ENCODE results near the gene ERC2. TPM values are rescaled to one million over a fixed set of nuclear protein-coding genes. Genes with fewer than 3 reads are reported as not detected.

Gene ERC2
- total RNA-seq, 1 donor from 2014 or later, result 1.1 TPM

DNA sequence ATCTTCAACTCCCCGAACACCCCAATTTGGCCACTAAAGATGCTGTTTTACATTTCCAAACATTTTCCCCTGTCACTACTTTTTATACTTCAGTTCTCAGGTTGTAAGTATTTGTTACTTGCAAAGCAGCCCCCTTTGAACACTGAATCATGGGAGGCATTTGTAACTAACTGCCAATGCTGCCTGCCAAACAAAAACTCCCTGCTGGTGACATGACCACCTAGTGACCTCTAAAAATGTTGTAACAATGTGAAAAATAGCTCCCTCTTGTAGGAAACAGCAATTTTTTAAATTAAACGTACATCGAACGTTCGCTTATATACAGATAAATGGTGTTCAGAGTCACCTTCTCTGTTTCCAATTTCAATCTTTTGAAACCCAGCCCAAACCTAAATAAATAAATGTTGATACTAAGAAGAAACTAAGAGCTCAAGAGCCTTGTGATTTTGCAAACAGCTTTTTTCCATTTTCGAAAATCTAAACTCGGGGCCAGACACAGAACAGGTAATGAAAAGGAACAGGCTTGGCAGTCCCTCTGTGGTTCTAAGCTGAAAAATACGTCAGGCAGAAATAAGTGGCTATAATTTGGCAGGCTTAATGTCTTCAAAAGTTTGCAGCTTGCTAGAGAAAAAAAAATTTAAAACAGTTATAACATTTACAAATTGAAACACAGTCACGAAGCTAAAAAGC is 712.6 kb downstream of the ERC2 start:
- DNase-seq (ENCODE audit: low spot score), result no peak

DNA sequence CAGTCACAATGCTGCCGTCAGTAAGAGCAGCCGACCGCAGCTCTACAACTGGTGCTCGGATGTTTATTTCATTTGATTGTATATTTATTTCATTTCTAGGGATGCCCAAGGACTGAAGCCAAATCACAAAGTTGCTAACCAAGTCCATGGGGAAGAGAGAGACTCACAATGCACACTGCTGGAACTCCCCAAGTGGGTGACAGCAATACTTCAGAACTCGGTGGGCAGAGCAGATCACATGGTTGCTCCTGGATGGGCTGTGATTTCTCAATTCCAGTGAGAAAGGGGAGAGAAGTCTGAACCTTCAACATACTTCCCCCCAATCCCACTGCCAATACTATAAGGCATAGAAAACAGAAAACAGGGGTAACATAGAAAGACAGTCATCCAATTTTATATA is 715.4 kb downstream of the ERC2 start:
- no peak for DNase-seq (ENCODE audit: low spot score)

DNA sequence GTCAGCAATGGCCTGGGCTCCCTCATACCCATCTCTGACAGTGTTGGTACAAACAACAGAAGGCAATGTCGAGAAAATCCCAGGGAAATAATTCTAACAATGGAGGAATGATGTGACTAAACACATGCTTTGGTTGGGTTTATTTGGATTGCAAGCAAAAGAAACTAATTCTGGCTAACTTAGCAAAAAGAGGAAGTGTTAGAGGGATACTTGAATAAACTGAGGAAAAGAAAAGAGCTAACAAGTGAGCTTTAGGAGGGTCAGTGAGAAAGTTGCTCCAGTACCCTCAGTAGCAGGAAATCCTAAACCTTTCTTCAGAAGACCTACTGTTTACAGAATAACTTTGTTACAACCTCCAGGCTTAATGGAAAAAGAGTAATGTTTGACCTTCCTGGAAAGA is 716.5 kb downstream of the ERC2 start:
- DNase-seq (ENCODE audit: low spot score), result no peak

DNA sequence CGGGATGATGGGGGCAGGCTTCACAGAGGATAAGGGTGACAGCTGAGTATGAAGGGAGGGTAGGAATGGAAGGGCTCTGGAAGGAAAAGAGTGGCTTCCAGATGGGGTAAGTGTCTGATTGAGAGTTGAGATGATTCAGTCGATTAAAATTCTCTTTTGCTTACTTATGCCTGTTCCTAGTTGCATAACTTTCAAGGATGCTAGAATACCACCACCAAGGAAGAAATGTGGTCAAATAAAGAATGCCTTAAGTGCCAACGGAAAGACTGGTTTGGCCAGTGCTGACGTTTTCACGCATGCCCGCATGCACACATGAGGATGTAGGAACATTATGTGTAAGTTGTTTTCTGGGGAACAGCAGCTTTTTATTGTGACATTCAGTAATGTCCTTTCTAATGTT is 717.7 kb downstream of the ERC2 start:
- DNase-seq (ENCODE audit: low spot score), result no peak

DNA sequence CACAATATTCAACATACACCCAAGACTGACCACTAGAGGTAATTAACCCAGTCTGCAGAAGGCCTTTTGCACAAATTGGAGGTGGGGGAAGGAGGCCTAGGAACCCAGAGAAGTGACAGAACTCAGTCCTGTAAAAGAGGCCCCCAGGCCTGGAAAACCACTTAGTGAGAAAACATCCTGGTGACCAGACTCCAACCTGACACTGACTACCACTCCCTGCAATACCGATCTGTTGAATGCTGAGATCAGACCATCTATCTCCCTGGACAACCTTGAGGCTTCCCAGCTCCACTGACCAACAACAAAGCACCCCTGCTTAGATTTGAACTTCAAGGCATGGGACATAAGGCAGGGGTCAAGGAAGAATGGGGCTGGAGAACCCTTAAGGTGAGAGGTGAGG is 719.2 kb downstream of the ERC2 start:
- no peak for DNase-seq (ENCODE audit: low spot score)

DNA sequence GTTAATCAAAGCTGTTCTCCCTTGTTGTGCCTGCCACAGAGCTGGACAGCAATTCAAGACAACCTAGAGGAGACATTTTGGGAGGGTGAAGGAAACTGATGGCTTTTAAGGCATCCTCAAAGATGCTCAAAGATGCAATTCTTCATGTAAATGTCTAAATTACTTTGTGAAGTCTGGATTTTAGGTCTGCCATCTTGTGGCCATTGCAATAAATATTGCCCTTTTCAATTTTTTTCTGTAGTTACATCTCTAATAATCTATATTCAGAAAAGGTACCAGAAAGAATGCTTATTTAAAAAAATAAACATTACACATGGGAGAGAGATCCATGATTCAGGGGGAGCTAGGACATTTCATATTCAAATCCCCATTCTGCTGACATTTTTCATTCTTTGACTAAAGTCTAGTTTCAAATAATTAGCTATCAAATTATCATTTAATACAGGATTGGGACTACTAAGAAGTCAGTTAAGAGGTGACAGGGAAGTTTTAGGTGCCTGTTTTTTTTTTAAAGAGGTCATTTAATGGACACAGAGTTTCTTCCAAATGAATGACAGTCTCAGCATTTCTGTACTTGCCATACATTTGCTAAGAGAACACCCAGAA is 721.4 kb downstream of the ERC2 start:
- DNase-seq (ENCODE audit: low spot score), result no peak

DNA sequence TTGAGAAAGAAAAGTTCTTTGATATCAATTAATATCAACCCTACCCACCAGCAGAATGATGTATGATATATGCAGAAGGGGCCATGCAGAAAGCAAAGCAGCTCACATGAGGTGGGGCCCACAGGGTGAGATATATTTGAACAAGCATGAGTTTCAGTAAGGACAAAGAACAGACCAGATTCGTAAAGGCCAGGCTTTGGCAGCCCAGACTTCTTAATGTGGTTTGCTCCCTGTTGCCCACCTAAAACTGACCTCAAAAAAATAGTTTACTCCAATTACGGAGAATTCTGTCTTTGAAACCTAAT is 725.5 kb downstream of the ERC2 start:
- no peak for DNase-seq (ENCODE audit: low spot score)

DNA sequence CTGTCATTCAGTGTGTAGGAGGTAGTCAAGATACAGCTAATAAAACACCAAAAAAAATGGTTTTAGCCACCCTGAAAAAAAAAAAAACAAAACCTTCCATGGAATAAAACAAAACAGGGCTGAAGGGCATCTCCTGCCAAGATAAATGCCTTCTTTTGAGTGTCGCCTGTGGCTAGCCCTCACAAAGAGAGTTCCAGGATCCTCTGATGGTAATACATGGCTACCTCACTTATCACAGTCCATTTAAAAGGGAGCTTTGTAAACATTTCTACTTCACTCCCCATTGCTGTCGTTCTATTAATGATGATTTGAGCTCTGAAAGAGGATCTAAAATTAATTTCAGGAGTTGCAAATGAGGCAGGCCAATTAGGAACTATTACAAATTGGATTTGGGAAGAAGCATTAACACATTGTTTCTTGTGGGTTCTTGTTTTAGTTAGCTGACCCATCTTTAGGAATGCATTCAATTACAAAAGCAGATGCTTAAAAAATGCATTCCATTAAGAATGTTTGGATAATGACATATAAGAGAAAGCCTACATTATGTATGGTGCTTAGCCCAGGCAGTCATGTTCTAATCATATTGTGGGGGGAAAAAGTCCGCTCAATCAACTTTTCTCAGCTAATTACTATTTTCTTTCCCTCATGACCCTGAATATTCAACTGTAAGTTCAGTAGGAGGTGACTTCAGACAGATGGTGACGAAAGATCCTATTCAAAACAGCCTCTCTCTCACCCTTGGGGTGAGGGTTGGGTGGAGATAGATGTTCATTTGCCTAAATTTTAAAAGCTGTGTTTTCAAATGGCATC is 726.0 kb downstream of the ERC2 start:
- no peak for DNase-seq (ENCODE audit: low spot score)

DNA sequence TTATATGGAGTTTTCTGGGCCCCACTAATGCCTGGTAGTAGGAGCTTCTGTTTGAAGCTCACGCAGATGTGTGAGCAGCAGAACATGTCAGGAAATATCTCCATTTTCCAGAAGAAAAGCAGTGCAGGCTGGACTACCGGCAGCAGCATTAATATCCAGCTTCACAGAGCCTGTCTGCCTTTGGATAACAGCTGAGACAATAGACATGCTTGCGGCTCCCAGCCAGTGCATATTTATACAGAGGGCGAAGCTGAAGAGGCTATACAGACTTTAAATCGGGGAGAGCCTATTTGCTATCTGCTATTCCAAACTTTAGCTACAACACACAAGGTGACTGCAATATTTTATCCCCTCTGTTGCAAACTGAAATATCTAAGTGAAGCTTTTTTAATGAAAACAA is 731.1 kb downstream of the ERC2 start:
- DNase-seq (ENCODE audit: low spot score), result no peak

DNA sequence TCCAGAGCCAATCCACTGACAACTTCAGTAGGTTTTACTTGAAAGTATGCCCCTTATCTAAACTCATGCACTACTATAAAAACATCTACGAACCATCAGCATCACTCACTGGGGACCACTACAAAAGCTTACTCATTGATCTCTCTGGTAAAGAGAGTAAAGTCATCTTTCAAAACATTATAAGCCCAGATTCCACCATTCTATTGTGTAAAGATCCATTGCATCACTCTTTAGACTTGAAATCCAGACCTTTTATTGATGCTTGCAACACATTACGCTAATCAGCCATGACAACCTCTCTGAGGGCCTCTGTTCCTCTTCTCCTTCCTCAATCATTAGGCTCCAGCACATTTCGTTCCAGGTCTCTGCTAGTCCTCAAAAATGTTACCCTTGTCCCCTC is 732.3 kb downstream of the ERC2 start:
- no peak for DNase-seq (ENCODE audit: low spot score)

DNA sequence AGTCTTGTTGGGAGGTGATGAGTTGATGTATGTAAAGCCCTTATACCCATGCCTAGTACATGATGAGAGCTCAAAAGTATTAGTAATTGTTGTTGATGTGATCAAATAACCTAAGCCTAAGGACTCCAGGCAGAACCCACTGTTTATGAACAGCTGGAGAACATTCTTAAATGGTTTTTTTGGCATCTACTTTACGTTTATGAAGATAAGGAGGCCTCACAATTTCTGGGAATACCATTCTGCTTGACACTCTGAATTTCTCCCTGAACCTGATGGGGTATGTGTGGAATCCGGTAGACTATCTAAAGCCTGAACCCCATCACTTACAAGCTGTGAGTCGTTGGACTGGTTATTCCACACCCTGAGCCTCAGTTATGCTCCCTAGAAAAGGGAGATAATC is 736.5 kb downstream of the ERC2 start:
- no peak for DNase-seq (ENCODE audit: low spot score)

DNA sequence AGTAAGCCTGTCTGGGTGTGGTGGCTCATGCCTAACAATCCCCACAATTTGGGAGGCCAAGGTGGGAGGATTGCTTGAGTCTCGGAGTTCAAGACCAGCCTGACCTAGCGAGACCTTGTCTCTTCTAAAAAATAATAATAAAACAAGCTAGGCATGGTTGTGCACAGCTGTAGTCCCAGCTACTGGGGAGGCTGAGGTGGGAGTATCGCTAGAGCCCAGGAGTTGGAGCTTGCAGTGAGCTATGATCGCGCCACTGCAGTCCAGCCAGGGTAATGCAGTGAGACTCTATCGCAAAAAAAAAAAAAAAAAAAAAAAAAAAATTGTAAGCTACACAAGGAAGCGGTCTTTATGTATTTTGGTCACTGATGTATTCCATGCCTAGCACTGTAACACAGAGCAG is 738.7 kb downstream of the ERC2 start:
- no peak for DNase-seq (ENCODE audit: low spot score)

DNA sequence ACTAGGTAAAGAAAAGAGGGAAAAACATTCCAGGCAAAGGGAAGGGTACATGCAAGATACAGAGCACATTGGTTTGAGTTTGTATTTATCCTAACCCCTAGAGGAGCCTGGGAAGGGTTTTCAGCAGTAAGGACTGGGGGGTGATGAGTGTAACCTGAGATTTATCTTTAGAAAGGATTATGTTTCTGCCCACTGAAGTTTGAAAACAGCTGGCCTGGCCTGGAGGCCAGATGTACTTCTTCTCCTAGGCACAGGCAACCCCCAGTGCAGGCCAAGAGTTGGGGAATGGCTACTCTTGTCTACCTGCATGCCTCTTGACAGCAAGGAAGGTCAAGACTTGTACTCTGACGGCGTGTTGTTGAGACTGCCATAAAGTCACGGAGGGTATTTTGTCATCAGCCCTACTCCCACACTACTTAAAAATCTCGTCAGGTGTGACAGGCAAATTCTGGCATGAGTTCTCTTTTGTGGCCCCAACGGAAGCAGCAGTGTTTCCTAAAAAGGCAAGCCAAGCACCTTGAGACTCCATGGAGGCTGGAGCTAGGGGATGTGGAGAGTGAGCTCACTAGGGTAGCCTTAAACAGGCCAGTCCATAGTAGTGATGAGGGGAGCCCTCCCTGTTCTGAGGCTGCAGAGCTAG is 739.7 kb downstream of the ERC2 start:
- DNase-seq (ENCODE audit: low spot score), result no peak

DNA sequence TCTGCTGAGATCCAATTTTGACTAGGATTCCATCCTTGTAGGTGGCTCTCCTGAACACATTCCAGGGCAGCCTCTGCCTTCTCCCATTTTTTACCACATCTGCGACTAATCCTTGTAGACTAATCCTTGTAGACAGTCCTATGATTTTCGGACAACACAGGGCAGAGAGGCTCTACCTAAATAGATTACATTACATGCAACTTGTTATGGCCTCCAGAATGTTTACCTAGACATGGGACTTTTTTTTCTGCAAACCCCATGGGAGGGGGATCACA is 741.8 kb downstream of the ERC2 start:
- DNase-seq (ENCODE audit: low spot score), result no peak

DNA sequence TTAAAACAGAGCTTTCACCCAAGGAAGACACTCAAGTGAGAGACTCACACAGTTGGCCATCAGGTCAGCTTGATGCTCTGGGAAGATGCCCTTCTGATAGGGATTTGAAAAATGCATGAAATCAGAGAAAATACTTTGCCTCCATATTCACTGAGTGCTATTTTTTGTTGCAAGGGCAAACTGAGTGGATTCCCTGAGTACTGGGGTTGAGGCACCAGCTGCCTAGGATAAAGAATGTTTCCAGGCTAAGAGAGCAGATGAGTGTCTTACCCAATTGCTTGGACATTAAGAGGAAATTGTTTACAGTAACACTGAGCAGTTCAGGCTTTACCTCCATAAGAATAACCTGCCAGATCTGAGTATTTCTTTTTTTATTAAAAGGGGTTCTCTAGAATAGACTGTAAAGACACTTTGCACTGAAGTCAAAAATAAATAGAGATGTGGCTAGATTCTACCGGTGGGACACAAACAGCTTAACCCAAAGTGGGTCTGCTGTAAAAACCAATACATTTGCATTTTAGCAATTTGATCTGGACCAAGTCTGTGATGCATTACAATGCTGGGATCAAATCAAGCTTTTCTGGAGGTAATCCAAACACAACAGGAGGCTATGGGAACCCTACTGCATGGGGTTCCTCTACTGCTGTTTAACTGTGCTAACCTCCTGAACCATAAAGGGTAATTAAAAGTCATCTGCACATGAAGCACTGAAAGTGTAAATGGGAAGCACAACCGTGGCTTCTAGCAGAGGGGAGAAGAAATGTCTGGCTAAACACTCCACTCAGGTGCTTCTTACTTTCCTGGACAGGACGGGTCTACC is 742.4 kb downstream of the ERC2 start:
- no peak for DNase-seq (ENCODE audit: low spot score)

DNA sequence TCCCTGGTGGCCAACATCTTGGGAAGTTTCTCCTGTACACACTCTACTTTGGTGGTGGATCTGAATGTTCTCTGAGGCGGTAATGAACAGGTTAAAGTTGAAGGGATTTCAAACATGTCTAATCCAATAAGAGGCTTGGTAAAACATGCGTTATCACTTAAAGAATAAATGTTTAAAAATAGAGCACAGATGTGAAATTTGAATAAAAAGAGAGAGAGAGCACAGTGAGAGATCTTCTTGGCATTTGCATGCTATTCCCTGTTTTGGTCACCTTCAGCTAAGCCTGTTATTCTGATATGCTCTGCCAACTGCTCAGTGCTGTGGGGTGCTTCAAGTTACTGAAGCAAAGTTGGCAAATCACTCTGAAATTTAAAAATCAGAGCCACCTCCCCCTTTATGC is 743.4 kb downstream of the ERC2 start:
- no peak for DNase-seq (ENCODE audit: low spot score)

DNA sequence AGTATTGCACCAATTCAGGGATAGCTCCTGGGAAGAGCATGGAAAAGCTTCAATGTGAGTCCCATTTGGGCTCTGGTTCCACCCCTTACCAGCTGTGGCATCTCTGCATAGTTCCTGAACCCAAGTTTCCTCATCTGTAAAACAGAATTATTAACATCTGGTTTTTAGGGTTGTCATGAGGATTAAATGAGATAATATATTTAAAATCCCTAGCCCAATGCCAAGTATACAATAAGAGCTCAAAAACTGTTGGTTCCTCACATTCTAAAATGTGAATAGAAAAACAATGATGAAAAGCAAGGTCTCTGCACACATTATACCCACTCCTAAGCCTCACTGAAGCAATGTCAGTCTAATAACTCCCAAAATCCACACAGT is 743.9 kb downstream of the ERC2 start:
- DNase-seq (ENCODE audit: low spot score), result no peak

DNA sequence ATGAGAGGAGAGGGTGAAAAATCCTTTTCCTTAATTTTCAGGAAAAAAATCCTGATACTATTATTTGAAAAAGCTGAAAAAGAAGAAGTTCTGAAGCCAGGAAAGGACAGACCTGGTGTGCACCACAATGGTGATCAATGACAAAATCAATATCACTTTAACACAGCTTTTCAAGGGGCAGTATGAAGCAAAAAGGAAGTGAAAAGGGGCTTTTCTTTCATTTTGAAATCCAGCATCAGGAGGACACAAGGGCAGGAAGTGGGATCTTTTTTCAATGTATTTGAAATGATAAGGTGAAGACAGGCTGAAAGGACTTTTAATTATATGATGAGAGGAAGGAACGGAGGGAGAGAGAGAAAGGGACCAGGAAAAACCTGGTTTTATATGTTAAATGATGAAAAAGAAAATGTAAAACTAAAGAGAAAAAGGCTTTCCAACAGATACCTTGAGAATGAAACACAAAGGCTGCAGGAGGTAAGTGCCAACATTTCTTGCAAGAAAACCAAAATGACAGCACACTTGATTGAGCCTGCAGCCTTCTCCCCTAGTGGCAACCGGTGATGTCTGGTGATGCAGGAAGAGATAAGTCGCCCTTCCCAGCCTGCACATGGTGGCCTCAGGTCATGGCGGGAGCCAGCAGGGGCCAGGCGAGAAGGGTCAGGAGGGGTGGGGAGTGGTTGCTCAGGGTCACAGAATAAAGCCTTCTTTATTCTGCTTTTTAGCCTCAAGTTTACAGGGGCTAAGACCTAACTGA is 744.4 kb downstream of the ERC2 start:
- DNase-seq (ENCODE audit: low spot score), result no peak

DNA sequence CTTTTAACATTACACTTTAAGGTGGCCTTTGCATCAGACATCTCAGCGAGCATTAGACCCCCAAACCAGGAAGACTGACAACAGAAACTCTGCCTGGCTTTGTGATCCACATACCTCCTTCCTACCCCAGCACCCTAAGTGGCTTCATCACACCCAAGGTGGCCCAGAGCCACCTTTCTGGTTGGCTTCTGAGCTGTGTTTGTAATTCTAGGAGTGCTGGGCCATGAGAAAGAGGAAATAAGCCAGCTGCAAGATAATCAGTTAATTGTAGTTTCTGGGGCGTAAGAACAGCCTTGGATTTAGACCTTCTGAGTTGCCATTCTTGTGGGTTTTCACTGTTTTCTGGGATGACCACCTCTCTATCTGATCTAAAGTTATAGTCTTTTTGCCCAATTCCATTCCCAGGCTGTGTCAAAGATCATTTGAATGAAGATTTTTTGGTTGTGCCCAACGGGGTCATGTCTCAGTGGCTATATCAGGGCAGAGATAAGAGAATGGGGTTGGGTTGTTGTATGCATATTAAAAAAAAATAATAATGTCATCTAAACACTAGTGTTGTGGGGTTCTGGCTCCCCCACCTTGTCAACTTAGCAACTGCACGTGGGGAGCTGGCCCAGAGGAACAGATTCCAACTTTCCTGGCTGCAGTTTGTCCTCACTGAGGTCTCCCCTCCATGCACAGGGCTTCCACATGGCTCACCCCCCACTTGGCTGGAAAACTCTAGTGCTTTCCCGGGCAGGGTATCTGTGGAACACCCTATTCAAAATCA is 746.4 kb downstream of the ERC2 start:
- DNase-seq (ENCODE audit: low spot score), result no peak

DNA sequence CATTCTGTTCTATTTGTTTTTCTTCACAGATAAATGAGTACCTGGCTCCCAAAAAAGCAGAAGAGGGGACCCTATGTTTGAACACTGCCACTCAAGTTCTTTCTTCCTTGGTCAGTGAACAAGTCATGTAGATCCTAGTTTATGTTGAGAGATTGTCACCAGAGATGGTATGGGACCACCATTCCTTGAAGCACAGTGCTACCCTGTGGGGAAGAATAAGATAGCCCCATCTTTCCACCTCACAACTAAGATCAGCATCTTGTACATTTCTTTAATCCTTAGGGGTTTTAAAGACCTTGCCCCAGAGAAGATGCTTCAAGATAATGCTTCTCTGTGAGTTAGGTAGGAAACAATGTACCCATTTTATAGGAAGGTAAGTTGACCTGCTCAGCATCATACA is 747.7 kb downstream of the ERC2 start:
- DNase-seq (ENCODE audit: low spot score), result no peak
